SK-N-SH (cell line): ENCODE data around the gene PFKP. TPM values are rescaled to one million over a fixed set of nuclear protein-coding genes. Genes with fewer than 3 reads are reported as not detected.

Experiments
- CTCF ChIA-PET: fragments of 300-600, 350-600 bp; formaldehyde crosslinking; extraction: SDS; loops from one replicate; lab custom pipeline; 2021; lab: Yijun Ruan, JAX
- POLR2A ChIA-PET: fragments of 350-600 bp; sonication (Branson Sonifier 250); formaldehyde crosslinking; extraction: SDS; loops from one replicate; lab custom pipeline; 2020; ENCODE audit warnings: antibody characterized with exemption, inconsistent platforms; lab: Yijun Ruan, JAX
- DNase-seq: peaks from one replicate; pipeline ENCODE4 v3.0.0; 2012
- H2AFZ ChIP-seq: fragments of 200-600 bp; sonication (generic); 2 replicates; pipeline ENCODE4 v1.8.1; 2016; ENCODE audit warnings: antibody characterized with exemption, mild to moderate bottlenecking, low read depth
- H3F3A ChIP-seq: fragments of 200-600 bp; sonication (generic); replicated peaks from 2 replicates; pipeline ENCODE3; 2016; ENCODE audit warnings: antibody characterized with exemption, mild to moderate bottlenecking; ENCODE audit not compliant: insufficient read depth
- H3K27ac ChIP-seq, 2 experiments: fragments of 200-500 bp in 1 of 2; fragments of 200-600 bp in 1 of 2; sonication (Bioruptor generic) in 1 of 2; sonication (generic), shearing (Covaris generic) in 1 of 2; 2 replicates each; pipeline versions ENCODE4 v1.5.1 to v1.6.1; 2014 to 2016; ENCODE audit warnings: low read depth in 2 of 2, inconsistent platforms in 1 of 2, low read length in 1 of 2, mild to moderate bottlenecking in 1 of 2, mixed read lengths in 1 of 2
- H3K27me3 ChIP-seq: fragments of 200-600 bp; sonication (generic), shearing (Covaris generic); 2 replicates; pipeline ENCODE4 v1.6.1; 2016; ENCODE audit warnings: mixed run types; ENCODE audit not compliant: insufficient read depth
- H3K36me3 ChIP-seq, 2 experiments: fragments of 200-500 bp in 1 of 2; fragments of 200-600 bp in 1 of 2; sonication (Bioruptor generic) in 1 of 2; sonication (generic) in 1 of 2; replicated peaks in 1 of 2; 2 replicates each; pipeline versions ENCODE3 to v1.5.1; 2014 to 2016; ENCODE audit warnings: low read length in 1 of 2, mild to moderate bottlenecking in 1 of 2; ENCODE audit not compliant: insufficient read depth in 2 of 2, control insufficient read depth in 1 of 2
- H3K4me1 ChIP-seq, 2 experiments: fragments of 200-500 bp in 1 of 2; fragments of 200-600 bp in 1 of 2; sonication (Bioruptor generic) in 1 of 2; sonication (generic), shearing (Covaris generic) in 1 of 2; 2 replicates each; pipeline versions ENCODE4 v1.5.1 to v1.6.1; 2014 to 2016; ENCODE audit warnings: low read depth in 1 of 2, low read length in 1 of 2, mixed run types in 1 of 2; ENCODE audit not compliant: insufficient read depth in 2 of 2, control insufficient read depth in 1 of 2
- H3K4me2 ChIP-seq: fragments of 200-600 bp; sonication (generic), shearing (Covaris generic); 2 replicates; pipeline ENCODE4 v1.6.1; 2017; ENCODE audit warnings: mixed run types
- H3K4me3 ChIP-seq, 2 experiments: fragments of 200-500 bp in 1 of 2; fragments of 200-600 bp in 1 of 2; sonication (Bioruptor generic) in 1 of 2; sonication (generic), shearing (Covaris generic) in 1 of 2; 2 replicates each; pipeline versions ENCODE4 v1.5.1 to v1.8.1; 2014 to 2016; ENCODE audit warnings: low read depth in 2 of 2, inconsistent platforms in 1 of 2, low read length in 1 of 2, mild to moderate bottlenecking in 1 of 2, mixed read lengths in 1 of 2, moderate library complexity in 1 of 2
- H3K79me2 ChIP-seq: fragments of 200-600 bp; sonication (generic); 2 replicates; pipeline ENCODE4 v1.8.1; 2017; ENCODE audit warnings: mild to moderate bottlenecking; ENCODE audit not compliant: insufficient read depth
- H3K9ac ChIP-seq: fragments of 200-600 bp; sonication (generic); 2 replicates; pipeline ENCODE4 v1.6.1; 2017; ENCODE audit warnings: mixed run types
- H3K9me2 ChIP-seq: fragments of 200-600 bp; sonication (generic); 2 replicates; pipeline ENCODE4 v1.6.1; 2017; ENCODE audit warnings: mixed run types
- H3K9me3 ChIP-seq: fragments of 200-600 bp; sonication (generic); 2 replicates; pipeline ENCODE4 v1.6.1; 2017; ENCODE audit warnings: mixed run types, mild to moderate bottlenecking, moderate library complexity
- H4K20me1 ChIP-seq: fragments of 200-600 bp; sonication (generic); 2 replicates; pipeline ENCODE4 v1.6.1; 2017; ENCODE audit warnings: mild to moderate bottlenecking, mixed run types; ENCODE audit not compliant: insufficient read depth
- ELF1 ChIP-seq: IDR thresholded peaks from 2 replicates; pipeline ENCODE4 v1.4.0; 2012
- EP300 ChIP-seq, 2 experiments: IDR thresholded peaks; 2 replicates each; pipeline versions ENCODE4 v1.4.0 to v1.6.1; 2012; ENCODE audit warnings: borderline replicate concordance in 1 of 2, low read depth in 1 of 2, low read length in 1 of 2
- EZH2phosphoT487 ChIP-seq: fragments of 200-600 bp; sonication (generic); IDR thresholded peaks from 2 replicates; pipeline ENCODE4 v1.6.1; 2017; ENCODE audit warnings: low read depth, mixed run types, mild to moderate bottlenecking, antibody characterized with exemption, moderate library complexity, borderline replicate concordance
- FOSL2 ChIP-seq: IDR thresholded peaks from 2 replicates; pipeline ENCODE4 v1.4.0; 2012; ENCODE audit warnings: low read depth, mild to moderate bottlenecking, moderate library complexity, borderline replicate concordance
- GATA2 ChIP-seq: sonication (generic); formaldehyde crosslinking; IDR thresholded peaks from 2 replicates; pipeline ENCODE4 v1.5.0; 2020; ENCODE audit warnings: mild to moderate bottlenecking, missing genetic modification reagents
- JUND ChIP-seq: IDR thresholded peaks from 2 replicates; pipeline ENCODE4 v1.4.0; 2012
- MXI1 ChIP-seq: IDR thresholded peaks from 2 replicates; pipeline ENCODE4 v1.6.1; 2012; ENCODE audit warnings: mild to moderate bottlenecking, low read depth, low read length, improper control_type of control experiment
- NFIC ChIP-seq: IDR thresholded peaks from 2 replicates; pipeline ENCODE4 v1.4.0; 2012; ENCODE audit warnings: borderline replicate concordance
- NRF1 ChIP-seq: IDR thresholded peaks from 2 replicates; pipeline ENCODE4 v1.6.1; 2012; ENCODE audit warnings: low read depth, mild to moderate bottlenecking, low read length
- POLR2AphosphoS5 ChIP-seq: IDR thresholded peaks from 2 replicates; pipeline ENCODE4 v1.6.1; 2012; ENCODE audit warnings: low read depth, low read length
- RAD21 ChIP-seq: IDR thresholded peaks from 2 replicates; pipeline ENCODE4 v1.6.1; 2012; ENCODE audit warnings: mild to moderate bottlenecking, low read length
- RXRA ChIP-seq: IDR thresholded peaks from 2 replicates; pipeline ENCODE4 v1.4.0; 2012; ENCODE audit warnings: low read depth, mild to moderate bottlenecking, borderline replicate concordance
- TAF1 ChIP-seq: IDR thresholded peaks from 2 replicates; pipeline ENCODE4 v1.6.1; 2012; ENCODE audit warnings: low read depth, mild to moderate bottlenecking, low read length, moderate library complexity, borderline replicate concordance
- TCF12 ChIP-seq: IDR thresholded peaks from 2 replicates; pipeline ENCODE4 v1.4.0; 2012
- TEAD4 ChIP-seq: IDR thresholded peaks from 2 replicates; pipeline ENCODE4 v1.4.0; 2012; ENCODE audit warnings: mild to moderate bottlenecking, borderline replicate concordance; ENCODE audit not compliant: insufficient read depth
- WGBS: methylation state at CpG from one replicate; pipeline ENCODE4 v1.1.6; 2017; ENCODE audit warnings: low lambda C conversion rate; 5-methylcytosine and 5-hydroxymethylcytosine counted together
- polyA plus RNA-seq, 3 experiments: library from polyadenylated mRNA; depleted of rRNA; stranded (reverse); fragments of >200 nt; gene quantifications; 2 replicates each; pipeline ENCODE4 v1.2.3, GENCODE V29; 2012
- TF ChIP-seq, protein P1 (sequence below): IDR thresholded peaks from 2 replicates; pipeline ENCODE4 v1.4.0; 2012; ENCODE audit warnings: low read depth, borderline replicate concordance
- TF ChIP-seq, protein P2 (sequence below): IDR thresholded peaks from 2 replicates; pipeline ENCODE4 v1.4.0; 2012; ENCODE audit warnings: low read depth
- TF ChIP-seq, protein P3 (sequence below): IDR thresholded peaks from 2 replicates; pipeline ENCODE4 v1.4.0; 2012; ENCODE audit warnings: low read depth, borderline replicate concordance
- TF ChIP-seq, protein P4 (sequence below): IDR thresholded peaks from 2 replicates; pipeline ENCODE4; 2012
- TF ChIP-seq, protein P5 (sequence below): fragments of 150-350 bp; IDR thresholded peaks from 2 replicates; pipeline ENCODE4 v1.6.1; 2016; ENCODE audit warnings: mild to moderate bottlenecking, low read depth, low read length

Gene PFKP
- polyA plus RNA-seq, 1 of the 3 experiments (the other 2 are of a cell fraction), result 175 TPM

DNA sequence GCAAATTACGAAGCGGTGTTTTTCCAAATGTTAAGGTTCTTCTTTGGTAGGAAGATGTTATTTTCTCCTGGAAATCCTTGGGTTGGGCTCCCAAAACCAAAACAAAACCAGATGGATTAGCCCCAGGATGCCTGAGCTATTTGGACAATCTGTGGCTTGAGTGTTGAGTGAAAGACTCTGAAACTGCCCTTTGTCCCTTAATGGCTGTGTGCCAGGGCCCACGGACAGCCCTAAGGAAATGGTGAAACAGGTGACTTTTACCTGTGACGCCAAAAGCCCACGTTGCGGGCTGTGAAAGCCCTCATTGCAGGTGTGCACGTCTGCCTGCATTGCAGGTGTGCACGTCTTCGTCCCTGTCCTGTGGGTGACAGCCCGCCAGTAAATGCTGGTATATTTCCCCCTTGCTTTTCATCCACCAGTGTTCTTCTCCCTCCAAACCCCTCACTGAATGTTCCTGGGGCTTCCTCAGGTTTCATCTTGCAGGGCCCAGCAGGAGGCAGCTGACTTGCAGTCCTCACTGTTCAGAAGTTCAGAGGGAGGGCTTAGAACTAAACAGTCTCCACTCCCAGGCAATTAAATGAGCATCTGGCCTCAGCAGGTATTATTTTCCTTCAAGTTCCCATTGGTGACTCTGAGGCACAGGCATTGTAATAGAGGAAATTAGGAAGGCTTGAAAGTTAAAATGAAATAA, 10.7 kb downstream of the PFKP start:
- H3K9me2 ChIP-seq, result no peaks in the 10 kb centered on the region
- H3K79me2 ChIP-seq, result peaks cover 100% of the 10 kb centered on the region
- H3K9me3 ChIP-seq, result no peaks in the 10 kb centered on the region
- H3K36me3 ChIP-seq, result peaks cover 5 to 23% of the 10 kb centered on the region in 2 experiments
- no peak overlapping the region for H3K9ac ChIP-seq
- H3K27me3 ChIP-seq, result no peaks in the 10 kb centered on the region
- no peak for TF ChIP-seq FOSL2
- no peak for TF ChIP-seq EP300 (IDR thresholded peaks at IDR 0.05; ENCODE audit: borderline replicate concordance in 1 of 2, low read depth in 1 of 2, low read length in 1 of 2)
- TF ChIP-seq, protein P1, sequence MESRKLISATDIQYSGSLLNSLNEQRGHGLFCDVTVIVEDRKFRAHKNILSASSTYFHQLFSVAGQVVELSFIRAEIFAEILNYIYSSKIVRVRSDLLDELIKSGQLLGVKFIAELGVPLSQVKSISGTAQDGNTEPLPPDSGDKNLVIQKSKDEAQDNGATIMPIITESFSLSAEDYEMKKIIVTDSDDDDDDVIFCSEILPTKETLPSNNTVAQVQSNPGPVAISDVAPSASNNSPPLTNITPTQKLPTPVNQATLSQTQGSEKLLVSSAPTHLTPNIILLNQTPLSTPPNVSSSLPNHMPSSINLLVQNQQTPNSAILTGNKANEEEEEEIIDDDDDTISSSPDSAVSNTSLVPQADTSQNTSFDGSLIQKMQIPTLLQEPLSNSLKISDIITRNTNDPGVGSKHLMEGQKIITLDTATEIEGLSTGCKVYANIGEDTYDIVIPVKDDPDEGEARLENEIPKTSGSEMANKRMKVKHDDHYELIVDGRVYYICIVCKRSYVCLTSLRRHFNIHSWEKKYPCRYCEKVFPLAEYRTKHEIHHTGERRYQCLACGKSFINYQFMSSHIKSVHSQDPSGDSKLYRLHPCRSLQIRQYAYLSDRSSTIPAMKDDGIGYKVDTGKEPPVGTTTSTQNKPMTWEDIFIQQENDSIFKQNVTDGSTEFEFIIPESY, result no peak
- TF ChIP-seq EZH2phosphoT487, result no peak
- TF ChIP-seq, protein P2, sequence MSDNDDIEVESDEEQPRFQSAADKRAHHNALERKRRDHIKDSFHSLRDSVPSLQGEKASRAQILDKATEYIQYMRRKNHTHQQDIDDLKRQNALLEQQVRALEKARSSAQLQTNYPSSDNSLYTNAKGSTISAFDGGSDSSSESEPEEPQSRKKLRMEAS, result no peak
- no peak for TF ChIP-seq ELF1
- TF ChIP-seq, all 33 proteins: peak for 0
- H3K4me3 ChIP-seq, result no peak overlapping the region
- ChIA-PET POLR2A (no interaction called here), CTCF (interaction anchor here (0.9 kb wide), 1 partner anchor 17 kb away, joined by 3 read pairs; no protein-coding TSS in a partner anchor)
- peaks cover 20 to 41% of the 10 kb centered on the region in 2 experiments; a peak in 3 of 4 replicates for H3K4me1 ChIP-seq
- 93% methylated on average over 6 of the region's 10 CpGs for WGBS
- H2AFZ ChIP-seq, result no peak overlapping the region
- peaks cover 28% of the 10 kb centered on the region for H3F3A ChIP-seq
- no peak for DNase-seq
- peak overlapping the region; percentile 13 to 61; a peak in 2 of 4 replicates for H3K27ac ChIP-seq
- H3K4me2 ChIP-seq, result no peak overlapping the region
- H4K20me1 ChIP-seq, result peaks cover 68% of the 10 kb centered on the region

DNA sequence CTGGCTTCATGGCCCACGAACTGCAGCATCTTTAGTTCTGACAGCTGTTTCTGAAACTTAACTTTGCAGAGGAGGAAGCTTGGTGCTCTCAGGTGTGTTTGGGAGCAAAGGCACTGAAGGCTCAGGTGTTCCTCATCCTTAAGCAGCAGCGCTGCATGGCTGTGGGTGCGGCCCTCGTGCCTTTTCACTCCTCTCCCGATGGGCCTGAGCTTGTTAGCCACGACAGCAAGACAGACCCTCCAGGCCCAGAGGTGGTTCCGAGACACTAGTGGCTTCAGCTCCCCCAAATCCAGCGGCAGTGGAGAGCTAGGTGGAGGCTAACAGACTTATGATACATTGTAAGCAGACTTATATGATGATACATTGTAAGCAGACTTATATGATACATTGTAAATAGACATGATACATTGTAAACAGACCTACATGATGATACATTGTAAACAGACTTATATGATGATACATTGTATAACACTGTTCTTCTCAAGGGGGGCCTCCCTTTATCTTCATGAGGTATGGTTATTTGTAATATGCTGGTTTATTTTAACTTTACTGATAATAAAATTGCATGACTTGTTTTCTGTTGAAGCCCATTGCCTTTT, 14.1 kb downstream of the PFKP start:
- H3K9me3 ChIP-seq, result no peaks in the 10 kb centered on the region
- no peak overlapping the region for H3K4me2 ChIP-seq
- no peak overlapping the region for H3K27ac ChIP-seq
- ChIA-PET POLR2A (no interaction called here), CTCF (interaction anchor here (0.6 to 1.4 kb wide), 3 partner anchors 9 to 38 kb away, joined by 3 read pairs; no protein-coding TSS in a partner anchor)
- no peak for DNase-seq
- H3K79me2 ChIP-seq, result peaks cover 85% of the 10 kb centered on the region
- H3K9ac ChIP-seq, result no peak overlapping the region
- WGBS, result 95% methylated on average over 8 of the region's 8 CpGs
- H3K36me3 ChIP-seq, result peaks cover 12 to 16% of the 10 kb centered on the region in 2 experiments
- TF ChIP-seq, protein P3, sequence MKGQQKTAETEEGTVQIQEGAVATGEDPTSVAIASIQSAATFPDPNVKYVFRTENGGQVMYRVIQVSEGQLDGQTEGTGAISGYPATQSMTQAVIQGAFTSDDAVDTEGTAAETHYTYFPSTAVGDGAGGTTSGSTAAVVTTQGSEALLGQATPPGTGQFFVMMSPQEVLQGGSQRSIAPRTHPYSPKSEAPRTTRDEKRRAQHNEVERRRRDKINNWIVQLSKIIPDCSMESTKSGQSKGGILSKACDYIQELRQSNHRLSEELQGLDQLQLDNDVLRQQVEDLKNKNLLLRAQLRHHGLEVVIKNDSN, result no peak
- no peak for TF ChIP-seq POLR2AphosphoS5
- no peak for TF ChIP-seq MXI1
- TF ChIP-seq RAD21, result no peak
- TF ChIP-seq TEAD4, result no peak
- TF ChIP-seq, protein P4, sequence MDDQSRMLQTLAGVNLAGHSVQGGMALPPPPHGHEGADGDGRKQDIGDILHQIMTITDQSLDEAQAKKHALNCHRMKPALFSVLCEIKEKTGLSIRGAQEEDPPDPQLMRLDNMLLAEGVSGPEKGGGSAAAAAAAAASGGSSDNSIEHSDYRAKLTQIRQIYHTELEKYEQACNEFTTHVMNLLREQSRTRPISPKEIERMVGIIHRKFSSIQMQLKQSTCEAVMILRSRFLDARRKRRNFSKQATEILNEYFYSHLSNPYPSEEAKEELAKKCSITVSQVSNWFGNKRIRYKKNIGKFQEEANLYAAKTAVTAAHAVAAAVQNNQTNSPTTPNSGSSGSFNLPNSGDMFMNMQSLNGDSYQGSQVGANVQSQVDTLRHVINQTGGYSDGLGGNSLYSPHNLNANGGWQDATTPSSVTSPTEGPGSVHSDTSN, result no peak
- TF ChIP-seq, protein P2, result no peak
- no peak for TF ChIP-seq GATA2 (CRISPR knock-in tag)
- no peak for TF ChIP-seq NRF1
- no peak for TF ChIP-seq NFIC
- TF ChIP-seq RXRA, result no peak
- no peak for TF ChIP-seq TCF12
- TF ChIP-seq TAF1, result no peak
- TF ChIP-seq JUND, result no peak
- TF ChIP-seq, protein P5, sequence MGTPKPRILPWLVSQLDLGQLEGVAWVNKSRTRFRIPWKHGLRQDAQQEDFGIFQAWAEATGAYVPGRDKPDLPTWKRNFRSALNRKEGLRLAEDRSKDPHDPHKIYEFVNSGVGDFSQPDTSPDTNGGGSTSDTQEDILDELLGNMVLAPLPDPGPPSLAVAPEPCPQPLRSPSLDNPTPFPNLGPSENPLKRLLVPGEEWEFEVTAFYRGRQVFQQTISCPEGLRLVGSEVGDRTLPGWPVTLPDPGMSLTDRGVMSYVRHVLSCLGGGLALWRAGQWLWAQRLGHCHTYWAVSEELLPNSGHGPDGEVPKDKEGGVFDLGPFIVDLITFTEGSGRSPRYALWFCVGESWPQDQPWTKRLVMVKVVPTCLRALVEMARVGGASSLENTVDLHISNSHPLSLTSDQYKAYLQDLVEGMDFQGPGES, result no peak
- TF ChIP-seq FOSL2, result no peak
- H3K4me3 ChIP-seq, result no peak overlapping the region
- no peak overlapping the region for H2AFZ ChIP-seq
- peaks cover 13 to 19% of the 10 kb centered on the region in 2 experiments; a peak in 2 of 4 replicates for H3K4me1 ChIP-seq
- H3F3A ChIP-seq, result peaks cover 23% of the 10 kb centered on the region
- peaks cover 39% of the 10 kb centered on the region for H4K20me1 ChIP-seq
- no peaks in the 10 kb centered on the region for H3K9me2 ChIP-seq
- H3K27me3 ChIP-seq, result no peaks in the 10 kb centered on the region
